ENCODE measurements around the gene RAF1.
"Not testable (repeated sequence)": the region's sequence is repeated elsewhere in the genome, so short reads cannot be mapped to it uniquely, and the experiment has no call there.

Gene RAF1

DNA sequence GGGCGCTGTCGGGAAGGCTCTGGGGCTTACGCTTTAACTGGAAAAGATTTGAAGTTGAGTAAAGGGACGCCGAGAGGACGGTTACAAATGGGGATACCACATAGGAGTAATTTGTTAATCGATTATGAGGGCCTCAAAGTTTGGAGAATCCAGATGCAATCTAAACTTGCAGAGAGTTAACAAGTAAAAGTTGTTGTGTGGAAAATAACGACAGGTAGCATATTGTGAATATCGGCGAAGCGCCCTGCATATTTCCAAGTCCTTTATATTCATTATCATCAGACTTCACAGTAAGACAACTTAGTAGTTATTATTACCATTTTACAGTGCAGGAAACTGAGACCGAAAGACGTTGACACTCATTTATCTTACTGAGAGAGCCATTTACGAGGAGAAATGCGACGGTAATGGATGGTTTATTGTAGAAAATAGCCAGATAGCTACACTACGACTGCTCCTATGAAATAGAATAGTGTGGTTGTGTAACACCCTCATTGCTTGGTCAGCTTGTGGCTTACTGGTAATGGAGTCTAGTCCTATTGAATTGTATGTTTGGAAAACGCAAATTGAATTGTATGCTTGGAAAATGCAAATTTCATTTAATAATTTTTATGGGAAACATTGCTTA, 106.3 kb downstream of the RAF1 start:
- no peaks in the 10 kb centered on the region for H3K27me3 ChIP-seq (replicated peaks; ENCODE audit: control insufficient read depth, insufficient read depth, low read length)
- H3K36me3 ChIP-seq (ENCODE audit: control insufficient read depth, insufficient read depth, low read length, severe bottlenecking), result no peaks in the 10 kb centered on the region
- DNase-seq (ENCODE audit: low read depth), result peak; percentile 79
- H3K9me3 ChIP-seq (ENCODE audit: control insufficient read depth, low read length), result no peaks in the 10 kb centered on the region
- peak overlapping the region; percentile 94 for H3K4me3 ChIP-seq (ENCODE audit: low read length)
- peaks cover 29% of the 10 kb centered on the region for H3K4me1 ChIP-seq (ENCODE audit: control insufficient read depth, insufficient read depth, low read length)
- peak overlapping the region; percentile 93 for H3K9ac ChIP-seq (ENCODE audit: low read length)

DNA sequence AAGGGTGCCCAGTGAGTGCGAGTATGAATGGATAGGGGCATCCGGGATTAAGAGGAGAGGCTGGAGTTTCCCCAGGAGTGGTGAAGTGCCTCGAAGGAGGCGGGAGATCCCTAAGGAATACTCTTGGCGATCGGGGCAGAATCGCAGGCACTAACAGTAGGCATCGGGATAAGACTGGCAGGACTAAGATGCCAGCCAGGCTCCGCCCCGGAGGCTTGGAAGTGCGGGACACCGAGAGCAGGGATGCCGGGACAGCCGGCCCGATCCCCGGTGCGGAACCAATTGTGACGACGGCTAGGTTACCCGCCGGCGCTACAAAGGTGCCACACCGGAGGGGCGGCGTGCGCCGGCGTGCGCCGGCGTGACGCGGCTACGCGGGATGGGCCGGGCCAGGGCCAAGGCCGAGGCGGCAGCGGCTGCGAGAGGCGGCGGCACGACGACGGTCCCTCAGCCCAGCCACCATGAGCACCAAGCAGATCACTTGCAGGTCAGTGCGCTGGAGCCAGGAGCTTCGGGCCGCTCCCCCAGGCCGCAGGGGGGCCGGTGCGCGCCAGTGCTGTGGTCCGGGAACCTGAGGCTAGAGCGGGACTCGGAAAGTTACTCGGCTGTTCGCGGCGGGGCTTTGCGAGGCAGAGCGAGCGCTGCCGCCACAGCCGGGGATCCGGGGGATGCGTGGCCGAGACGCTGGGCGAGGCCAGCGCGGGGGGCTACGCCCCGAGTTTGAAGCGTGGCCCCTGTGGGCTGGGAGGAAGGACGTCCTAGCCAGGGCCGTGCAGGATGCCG, 107.0 kb downstream of the RAF1 start, which contains the start of gene MKRN2:
TSS of gene MKRN2 (plus strand) at position 398 of the 783 bp plus-strand sequence. CDS start at position 462, 64 bp downstream.
- peak; percentile 92 for DNase-seq (ENCODE audit: low read depth)
- Histone ChIP-seq H3K9me3 (ENCODE audit: control insufficient read depth, low read length) (no peaks in the 10 kb centered on the region), H3K4me3 (ENCODE audit: low read length) (peak within 1 kb of the TSS; percentile 94), H3K4me1 (ENCODE audit: control insufficient read depth, insufficient read depth, low read length) (peaks cover 29% of the 10 kb centered on the region), H3K27me3 (replicated peaks; ENCODE audit: control insufficient read depth, insufficient read depth, low read length) (no peaks in the 10 kb centered on the region), H3K9ac (ENCODE audit: low read length) (peak within 1 kb of the TSS; percentile 93), H3K36me3 (ENCODE audit: control insufficient read depth, insufficient read depth, low read length, severe bottlenecking) (no peaks in the 10 kb centered on the region)

DNA sequence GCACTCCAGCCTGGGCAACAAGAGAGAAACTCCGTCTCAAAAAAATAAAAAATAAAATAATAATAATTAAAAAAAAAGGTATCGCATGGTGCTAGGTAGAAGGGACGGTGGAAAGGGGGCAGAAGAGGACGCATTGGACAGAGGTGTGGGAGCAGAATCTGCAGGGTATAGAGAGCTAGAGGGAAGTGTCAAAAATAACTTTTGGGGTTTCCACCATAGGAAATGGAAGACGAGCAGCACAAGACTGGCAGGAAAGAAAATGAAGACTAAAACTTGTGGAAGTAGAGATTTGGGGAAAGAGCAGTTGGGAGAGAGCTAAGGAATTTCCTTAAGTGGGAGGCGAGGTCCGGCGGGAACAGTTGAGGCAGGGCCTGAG, 107.6 kb downstream of the RAF1 start:
- Histone ChIP-seq H3K9me3 (ENCODE audit: control insufficient read depth, low read length) (no peaks in the 10 kb centered on the region), H3K9ac (ENCODE audit: low read length) (peak overlapping the region; percentile 93), H3K4me3 (ENCODE audit: low read length) (peak overlapping the region; percentile 94), H3K4me1 (ENCODE audit: control insufficient read depth, insufficient read depth, low read length) (peaks cover 28% of the 10 kb centered on the region), H3K27me3 (replicated peaks; ENCODE audit: control insufficient read depth, insufficient read depth, low read length) (no peaks in the 10 kb centered on the region), H3K36me3 (ENCODE audit: control insufficient read depth, insufficient read depth, low read length, severe bottlenecking) (no peaks in the 10 kb centered on the region)
- DNase-seq (ENCODE audit: low read depth), result no peak

DNA sequence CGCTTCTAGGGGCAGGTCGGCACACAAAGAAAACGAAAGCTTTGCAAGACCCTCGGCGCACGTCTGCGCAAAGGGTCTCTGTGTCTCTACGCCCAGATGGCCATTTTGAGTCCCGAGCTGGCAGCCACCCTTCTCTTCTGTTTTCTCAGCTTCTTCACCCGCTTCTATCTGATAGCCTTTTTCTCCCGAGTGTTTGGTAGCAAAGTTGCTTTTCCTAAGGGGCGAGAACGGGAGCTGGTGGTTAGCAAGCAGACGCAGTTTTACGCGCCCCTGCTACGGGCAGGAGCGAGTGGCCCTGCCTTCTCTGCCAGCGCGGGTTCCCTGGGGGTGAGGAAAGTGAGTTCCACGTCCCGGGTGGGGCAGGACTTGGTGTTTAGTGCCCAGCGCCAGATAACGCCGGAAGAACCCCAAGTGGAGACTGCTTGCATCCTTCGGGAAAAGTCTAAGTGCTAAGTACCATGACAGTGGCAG, 110.0 kb downstream of the RAF1 start:
- H3K36me3 ChIP-seq (ENCODE audit: control insufficient read depth, insufficient read depth, low read length, severe bottlenecking), result no peaks in the 10 kb centered on the region
- no peaks in the 10 kb centered on the region for H3K27me3 ChIP-seq (replicated peaks; ENCODE audit: control insufficient read depth, insufficient read depth, low read length)
- peaks cover 20% of the 10 kb centered on the region for H3K4me1 ChIP-seq (ENCODE audit: control insufficient read depth, insufficient read depth, low read length)
- peak; percentile 57 for DNase-seq (ENCODE audit: low read depth)
- no peaks in the 10 kb centered on the region for H3K9me3 ChIP-seq (ENCODE audit: control insufficient read depth, low read length)
- H3K9ac ChIP-seq (ENCODE audit: low read length), result peak overlapping the region; percentile 81
- H3K4me3 ChIP-seq (ENCODE audit: low read length), result peak overlapping the region; percentile 82

DNA sequence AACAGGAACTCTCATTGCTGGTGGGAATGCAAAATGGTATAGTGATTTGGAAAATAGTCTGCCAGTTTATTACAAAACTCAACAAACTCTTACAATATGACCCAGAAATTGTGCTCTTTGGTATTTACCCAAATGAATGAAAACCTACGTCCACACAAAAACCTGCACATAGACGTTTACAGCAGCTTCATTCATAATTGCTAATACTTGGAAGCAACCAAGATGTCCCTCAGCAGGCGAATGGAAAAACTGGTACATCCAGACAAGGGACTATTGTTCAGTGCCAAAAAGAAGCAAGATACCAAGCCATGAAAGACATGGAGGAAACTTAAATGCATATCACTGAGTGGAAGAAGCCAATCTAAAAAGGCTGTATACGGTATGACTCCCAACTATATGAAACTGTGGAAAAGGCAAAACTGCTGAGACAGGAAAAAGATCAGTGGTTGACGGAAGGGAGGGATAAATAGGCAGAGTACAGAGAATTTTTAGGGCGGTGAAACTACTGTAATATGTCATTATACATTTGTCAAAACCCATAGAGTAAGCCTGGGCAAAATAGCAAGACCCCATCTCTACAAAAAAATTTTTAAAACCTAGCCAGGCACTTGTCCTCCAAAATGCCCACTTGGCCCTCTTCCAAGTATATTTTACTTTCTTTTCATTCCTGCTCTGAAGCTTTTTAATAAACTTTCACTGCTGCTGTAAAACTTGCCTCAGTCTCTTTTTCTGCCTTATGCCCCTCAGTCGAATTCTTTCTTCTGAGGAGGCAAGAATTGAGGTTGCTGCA, 113.8 kb downstream of the RAF1 start:
- Histone ChIP-seq H3K4me1 (ENCODE audit: control insufficient read depth, insufficient read depth, low read length) (peaks cover 12% of the 10 kb centered on the region), H3K36me3 (ENCODE audit: control insufficient read depth, insufficient read depth, low read length, severe bottlenecking) (no peaks in the 10 kb centered on the region), H3K9ac (ENCODE audit: low read length) (no peak overlapping the region), H3K4me3 (ENCODE audit: low read length) (no peak overlapping the region), H3K9me3 (ENCODE audit: control insufficient read depth, low read length) (no peaks in the 10 kb centered on the region), H3K27me3 (replicated peaks; ENCODE audit: control insufficient read depth, insufficient read depth, low read length) (no peaks in the 10 kb centered on the region)
- DNase-seq (ENCODE audit: low read depth), result no peak

DNA sequence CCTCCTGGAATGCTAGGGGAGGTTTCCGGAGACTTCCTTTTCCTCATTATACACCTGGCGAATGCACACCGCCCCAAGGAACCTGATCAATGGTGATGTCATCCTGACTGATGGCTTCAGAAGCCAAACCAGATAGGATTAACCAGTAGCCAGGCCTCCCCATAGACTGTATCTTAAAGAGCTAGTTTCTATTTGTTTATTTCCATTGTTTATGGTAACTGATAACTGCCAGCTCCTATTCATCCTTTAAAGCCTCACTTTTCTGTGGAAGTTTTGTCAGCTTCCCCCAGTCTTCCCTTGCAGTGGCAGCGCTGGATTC, 118.5 kb downstream of the RAF1 start, which contains the start of gene MKRN2OS:
TSS of gene MKRN2OS (minus strand) at position 27 of the 319 bp plus-strand sequence. CDS start 35 bp downstream, outside the sequence.
- no peak within 1 kb of the TSS for H3K9ac ChIP-seq (ENCODE audit: low read length)
- DNase-seq (ENCODE audit: low read depth), result no peak
- H3K9me3 ChIP-seq (ENCODE audit: control insufficient read depth, low read length), result no peaks in the 10 kb centered on the region
- no peaks in the 10 kb centered on the region for H3K27me3 ChIP-seq (replicated peaks; ENCODE audit: control insufficient read depth, insufficient read depth, low read length)
- H3K4me1 ChIP-seq (ENCODE audit: control insufficient read depth, insufficient read depth, low read length), result peaks cover 11% of the 10 kb centered on the region
- peaks cover under 1% of the 10 kb centered on the region for H3K36me3 ChIP-seq (ENCODE audit: control insufficient read depth, insufficient read depth, low read length, severe bottlenecking)
- H3K4me3 ChIP-seq (ENCODE audit: low read length), result no peak within 1 kb of the TSS

DNA sequence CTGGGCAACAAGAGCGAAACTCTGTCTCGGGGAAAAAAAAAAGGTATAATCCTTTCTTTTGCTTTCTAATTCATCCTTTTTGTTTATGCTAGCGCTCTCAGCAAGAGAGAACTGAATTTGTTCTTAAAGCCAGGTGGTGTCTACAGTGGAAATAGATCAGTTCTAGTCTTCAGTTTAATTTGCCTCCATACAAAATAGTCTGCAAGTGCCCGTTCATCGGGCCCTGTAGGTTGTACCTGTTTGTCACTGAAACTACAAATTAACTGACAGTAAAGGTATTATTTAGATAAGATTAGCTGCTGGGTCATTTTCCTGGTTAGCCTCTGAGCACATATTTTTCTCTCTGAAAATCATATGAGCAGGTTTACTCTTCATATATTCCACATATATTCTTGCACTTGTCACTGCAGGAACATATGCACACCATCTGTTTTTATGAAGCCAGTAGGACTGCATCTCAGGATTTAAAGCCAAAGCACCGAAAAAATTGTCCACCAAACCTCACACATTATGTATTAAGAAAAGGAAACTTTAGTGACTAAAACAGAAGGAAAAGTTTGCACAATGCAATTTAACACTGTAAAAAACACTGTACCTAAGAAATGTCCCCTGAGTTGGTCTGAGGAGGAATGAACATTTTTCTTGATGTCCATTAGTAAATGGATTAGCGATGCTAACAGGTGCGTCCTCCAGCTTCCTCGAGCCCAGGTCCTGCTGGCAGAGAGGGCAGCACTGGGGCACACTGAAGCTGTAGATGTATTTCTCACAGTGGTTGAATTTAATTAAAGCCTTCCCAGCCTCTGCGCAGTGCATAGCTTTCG, 119.1 kb downstream of the RAF1 start:
- Histone ChIP-seq H3K9me3 (ENCODE audit: control insufficient read depth, low read length) (no peaks in the 10 kb centered on the region), H3K4me1 (ENCODE audit: control insufficient read depth, insufficient read depth, low read length) (peaks cover 6% of the 10 kb centered on the region), H3K27me3 (replicated peaks; ENCODE audit: control insufficient read depth, insufficient read depth, low read length) (no peaks in the 10 kb centered on the region), H3K36me3 (ENCODE audit: control insufficient read depth, insufficient read depth, low read length, severe bottlenecking) (peaks cover 5% of the 10 kb centered on the region), H3K9ac (ENCODE audit: low read length) (no peak overlapping the region), H3K4me3 (ENCODE audit: low read length) (no peak overlapping the region)
- no peak for DNase-seq (ENCODE audit: low read depth)

DNA sequence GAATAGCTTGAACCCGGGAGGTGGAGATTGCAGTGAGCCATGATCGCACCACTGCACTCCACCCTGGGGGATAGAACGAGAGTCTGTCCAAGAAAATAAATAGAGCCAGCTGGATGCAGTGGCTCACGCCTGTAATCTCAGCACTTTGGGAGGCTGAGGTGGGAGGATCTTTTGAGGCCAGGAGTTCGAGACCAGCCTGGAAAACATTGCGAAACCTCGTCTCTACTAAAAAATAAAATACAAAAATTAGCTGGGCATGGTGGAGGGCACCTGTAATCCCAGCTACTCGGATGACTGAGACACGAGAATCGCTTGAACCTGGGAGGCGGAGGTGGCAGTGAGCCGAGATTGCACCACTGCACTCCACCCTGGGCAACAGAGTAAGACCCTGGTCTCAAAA, 120.4 kb downstream of the RAF1 start:
- H3K9me3 ChIP-seq (ENCODE audit: control insufficient read depth, low read length); H3K4me3 ChIP-seq (ENCODE audit: low read length); H3K27me3 ChIP-seq (replicated peaks; ENCODE audit: control insufficient read depth, insufficient read depth, low read length); H3K4me1 ChIP-seq (ENCODE audit: control insufficient read depth, insufficient read depth, low read length); H3K9ac ChIP-seq (ENCODE audit: low read length); H3K36me3 ChIP-seq (ENCODE audit: control insufficient read depth, insufficient read depth, low read length, severe bottlenecking); DNase-seq (ENCODE audit: low read depth): not testable (repeated sequence)

DNA sequence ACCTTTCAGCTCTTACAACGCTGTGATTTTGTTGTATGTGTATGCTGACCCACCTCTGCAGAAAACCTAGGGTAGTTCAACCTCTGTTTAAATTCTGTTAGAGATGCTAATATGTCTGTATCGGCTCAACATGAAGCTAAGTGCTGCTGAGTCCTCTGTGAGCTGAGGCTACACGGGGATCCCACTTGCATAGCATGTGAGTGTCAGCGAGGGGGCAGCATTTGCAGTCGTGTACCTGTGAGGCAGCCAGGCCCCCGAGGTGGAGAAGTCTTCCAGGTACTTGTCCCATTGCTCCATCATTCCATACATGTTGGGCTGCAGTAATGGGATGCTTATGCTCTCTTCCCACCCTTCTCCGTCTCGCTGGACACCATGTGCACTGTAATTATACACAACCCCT, 122.3 kb downstream of the RAF1 start:
- H3K4me1 ChIP-seq (ENCODE audit: control insufficient read depth, insufficient read depth, low read length), result no peaks in the 10 kb centered on the region
- peaks cover 5% of the 10 kb centered on the region for H3K36me3 ChIP-seq (ENCODE audit: control insufficient read depth, insufficient read depth, low read length, severe bottlenecking)
- H3K4me3 ChIP-seq (ENCODE audit: low read length), result no peak overlapping the region
- DNase-seq (ENCODE audit: low read depth), result no peak
- no peaks in the 10 kb centered on the region for H3K27me3 ChIP-seq (replicated peaks; ENCODE audit: control insufficient read depth, insufficient read depth, low read length)
- H3K9ac ChIP-seq (ENCODE audit: low read length), result no peak overlapping the region
- H3K9me3 ChIP-seq (ENCODE audit: control insufficient read depth, low read length), result no peaks in the 10 kb centered on the region

DNA sequence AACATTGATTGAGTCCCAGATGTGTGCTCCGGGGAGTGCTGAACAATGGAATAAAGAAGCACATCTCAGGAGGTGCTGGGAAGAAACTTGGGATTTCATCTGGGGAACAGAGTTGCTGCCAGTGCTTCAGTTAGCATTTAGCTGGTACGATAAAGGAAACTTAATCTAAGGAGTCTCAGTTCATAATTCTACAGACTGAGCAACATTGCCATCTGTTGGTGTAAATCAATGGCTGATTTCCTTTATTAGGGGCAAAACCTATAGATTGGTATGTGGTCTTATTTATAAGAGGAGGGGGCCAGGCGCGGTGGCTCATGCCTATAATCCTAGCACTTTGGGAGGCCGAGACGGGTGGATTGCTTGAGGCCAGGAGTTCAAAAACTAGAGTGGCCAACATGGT, 127.5 kb downstream of the RAF1 start:
- peaks cover 34% of the 10 kb centered on the region for H3K36me3 ChIP-seq (ENCODE audit: control insufficient read depth, insufficient read depth, low read length, severe bottlenecking)
- H3K4me1 ChIP-seq (ENCODE audit: control insufficient read depth, insufficient read depth, low read length), result no peaks in the 10 kb centered on the region
- no peaks in the 10 kb centered on the region for H3K9me3 ChIP-seq (ENCODE audit: control insufficient read depth, low read length)
- no peak overlapping the region for H3K4me3 ChIP-seq (ENCODE audit: low read length)
- H3K9ac ChIP-seq (ENCODE audit: low read length), result no peak overlapping the region
- H3K27me3 ChIP-seq (replicated peaks; ENCODE audit: control insufficient read depth, insufficient read depth, low read length), result no peaks in the 10 kb centered on the region
- peak; percentile 44 for DNase-seq (ENCODE audit: low read depth)
